GM06990 (cell line): ENCODE results near the gene CELF2.

Experiments
- DNase-seq: peaks from one replicate; pipeline ENCODE4 v3.0.0-alpha.2; 2011; ENCODE audit not compliant: insufficient read length; ENCODE audit errors: extremely low read depth
- H3K27me3 ChIP-seq: replicated peaks from 2 replicates; pipeline ENCODE4 v1.6.0; 2011; ENCODE audit warnings: low read length; ENCODE audit not compliant: control insufficient read depth, insufficient read depth
- H3K36me3 ChIP-seq: 2 replicates; pipeline ENCODE4 v1.5.1; 2011; ENCODE audit warnings: low read length; ENCODE audit not compliant: control insufficient read depth, insufficient read depth
- H3K4me3 ChIP-seq: replicated peaks from 2 replicates; pipeline ENCODE4 v1.5.1; 2011; ENCODE audit warnings: low read depth, mild to moderate bottlenecking, control low read depth, low read length
- CTCF ChIP-seq: IDR thresholded peaks from 2 replicates; pipeline ENCODE4 v1.5.1; 2011; ENCODE audit warnings: low read length, control low read depth, mild to moderate bottlenecking, inconsistent platforms; ENCODE audit not compliant: insufficient read depth, poor library complexity, severe bottlenecking

The CELF2 gene

GRCh38 chr10:11231285-11231684 is 213.6 kb downstream of the CELF2 start:
- H3K27me3 ChIP-seq, result no peaks in the 10 kb centered on the region
- peaks cover 15% of the 10 kb centered on the region for H3K36me3 ChIP-seq
- no peak for DNase-seq
- H3K4me3 ChIP-seq, result no peak overlapping the region
- TF ChIP-seq CTCF, result no peak

- no peak for DNase-seq
- Histone ChIP-seq H3K27me3 (no peaks in the 10 kb centered on the region), H3K4me3 (no peak overlapping the region), H3K36me3 (peaks cover 12% of the 10 kb centered on the region)
- TF ChIP-seq CTCF, result no peak
These were observed 214.7 kb downstream of the CELF2 start for GRCh38 chr10:11232222-11232961.

DNA sequence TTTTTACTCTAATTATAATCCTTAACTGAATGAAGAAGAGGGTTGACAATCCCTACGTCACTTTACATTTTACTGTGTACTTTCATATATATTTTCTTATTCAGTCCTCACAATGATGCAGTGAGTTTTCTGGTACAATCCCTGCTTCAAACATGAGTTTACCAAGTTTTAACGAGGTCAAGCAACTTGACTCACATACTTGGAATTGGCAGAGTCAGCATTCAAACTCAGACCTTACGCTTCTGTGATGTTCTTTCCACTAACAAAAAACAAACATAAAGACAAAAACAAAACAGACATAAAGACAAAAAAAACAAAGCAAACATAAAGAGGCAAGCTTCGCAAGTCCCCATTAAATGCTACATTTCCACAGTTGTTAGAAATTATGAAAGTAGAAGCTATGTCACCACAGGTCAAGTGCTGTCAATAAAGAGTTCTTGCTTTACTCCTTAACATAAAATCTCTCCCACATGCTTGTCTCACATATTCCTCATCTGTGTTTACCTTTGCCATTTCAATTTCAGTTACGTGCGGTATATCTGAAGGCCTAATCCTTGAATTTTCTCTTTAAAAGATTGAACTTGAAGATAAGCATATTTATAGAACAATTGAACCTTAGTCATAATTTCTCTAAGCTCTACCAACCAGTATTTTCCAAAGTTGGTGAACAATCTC is 217.3 kb downstream of the CELF2 start:
- Histone ChIP-seq H3K4me3 (no peak overlapping the region), H3K36me3 (peaks cover 10% of the 10 kb centered on the region), H3K27me3 (no peaks in the 10 kb centered on the region)
- no peak for TF ChIP-seq CTCF
- no peak for DNase-seq

- Histone ChIP-seq H3K27me3 (no peaks in the 10 kb centered on the region), H3K4me3 (no peak overlapping the region), H3K36me3 (peaks cover 6% of the 10 kb centered on the region)
- DNase-seq, result peak; percentile 41
- TF ChIP-seq CTCF, result no peak
These were observed 218.1 kb downstream of the CELF2 start for GRCh38 chr10:11235771-11236170.

DNA sequence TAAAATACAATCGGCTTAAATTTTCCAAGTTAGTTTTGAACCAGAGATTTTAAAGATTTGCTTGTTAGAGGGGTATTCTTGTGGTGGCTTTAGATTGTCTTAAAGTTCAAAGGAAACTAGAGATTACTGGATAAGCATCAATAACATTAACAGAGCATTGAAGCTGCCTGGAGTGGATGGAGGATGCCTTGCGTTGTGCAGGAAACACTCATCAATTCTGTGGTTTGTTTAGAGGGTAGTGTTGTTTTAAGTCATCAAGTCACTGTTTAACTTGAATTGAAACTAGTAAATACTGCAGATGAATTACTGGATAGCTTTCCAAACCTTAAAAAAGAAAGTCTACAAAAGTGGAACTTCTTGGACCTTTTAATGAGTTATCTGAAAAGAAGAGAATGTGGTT is 218.6 kb downstream of the CELF2 start:
- no peaks in the 10 kb centered on the region for H3K27me3 ChIP-seq

More for the DNA sequence above, 218.6 kb downstream of the CELF2 start:
- peaks cover 6% of the 10 kb centered on the region for H3K36me3 ChIP-seq
- DNase-seq, result peak; percentile 38
- TF ChIP-seq CTCF, result no peak
- no peak overlapping the region for H3K4me3 ChIP-seq
